HG03095 (cell line): Measurements from ENCODE around the gene ARRB1.
A peak's percentile ranks its signal among the peaks of the same experiment; 100 is the strongest.
"Not testable (repeated sequence)": the region's sequence is repeated elsewhere in the genome, so short reads cannot be mapped to it uniquely, and the experiment has no call there.

Experiments used
- ATAC-seq: cut with Tn5 transposase; IDR thresholded peaks from one replicate; pipeline ENCODE4 v1.9.1; 2021; ENCODE audit warnings: moderate library complexity; ENCODE audit not compliant: unreplicated experiment

The ARRB1 gene

GRCh38 chr11:75344761-75345454 is 6.6 kb downstream of the ARRB1 start:
- no peak for ATAC-seq

- ATAC-seq: no peak
Observed at GRCh38 chr11:75344186-75344585, 7.3 kb downstream of the ARRB1 start.

- ATAC-seq: no peak
Observed at GRCh38 chr11:75342966-75343870, 8.2 kb downstream of the ARRB1 start.

GRCh38 chr11:75342231-75342918 is 9.1 kb downstream of the ARRB1 start:
- no peak for ATAC-seq

- ATAC-seq: no peak
Observed at GRCh38 chr11:75341612-75342011, 9.8 kb downstream of the ARRB1 start.

GRCh38 chr11:75339685-75340409 is 11.6 kb downstream of the ARRB1 start:
- ATAC-seq: no peak

GRCh38 chr11:75338516-75339208 is 12.8 kb downstream of the ARRB1 start:
- ATAC-seq: no peak

- ATAC-seq: no peak
Observed at GRCh38 chr11:75337195-75337654, 14.2 kb downstream of the ARRB1 start.

GRCh38 chr11:75334976-75335375 is 16.5 kb downstream of the ARRB1 start:
- no peak for ATAC-seq

- no peak for ATAC-seq
Observed at GRCh38 chr11:75334402-75334891, 17.0 kb downstream of the ARRB1 start.

GRCh38 chr11:75333807-75334140 is 17.7 kb downstream of the ARRB1 start:
- ATAC-seq: no peak

GRCh38 chr11:75333022-75333806 is 18.2 kb downstream of the ARRB1 start:
- ATAC-seq: no peak

- not testable (repeated sequence) for ATAC-seq
Observed at GRCh38 chr11:75331761-75332160, 19.7 kb downstream of the ARRB1 start.

- not testable (repeated sequence) for ATAC-seq
Observed at GRCh38 chr11:75331304-75331703, 20.2 kb downstream of the ARRB1 start.

- ATAC-seq: not testable (repeated sequence)
Observed at GRCh38 chr11:75330886-75331285, 20.6 kb downstream of the ARRB1 start.

GRCh38 chr11:75330291-75330690 is 21.2 kb downstream of the ARRB1 start:
- ATAC-seq: no peak

- ATAC-seq: peak; percentile 58
Observed at GRCh38 chr11:75328426-75329277, 22.8 kb downstream of the ARRB1 start.

- no peak for ATAC-seq
Observed at GRCh38 chr11:75326439-75326810, 25.0 kb downstream of the ARRB1 start.
